HS-27A (cell line): Measurements from ENCODE around the gene SLC15A3.

Experiments used
- DNase-seq: peaks from one replicate; pipeline ENCODE4 v3.0.0-alpha.2; 2012; ENCODE audit warnings: low read depth, missing footprints

SLC15A3 gene

DNA sequence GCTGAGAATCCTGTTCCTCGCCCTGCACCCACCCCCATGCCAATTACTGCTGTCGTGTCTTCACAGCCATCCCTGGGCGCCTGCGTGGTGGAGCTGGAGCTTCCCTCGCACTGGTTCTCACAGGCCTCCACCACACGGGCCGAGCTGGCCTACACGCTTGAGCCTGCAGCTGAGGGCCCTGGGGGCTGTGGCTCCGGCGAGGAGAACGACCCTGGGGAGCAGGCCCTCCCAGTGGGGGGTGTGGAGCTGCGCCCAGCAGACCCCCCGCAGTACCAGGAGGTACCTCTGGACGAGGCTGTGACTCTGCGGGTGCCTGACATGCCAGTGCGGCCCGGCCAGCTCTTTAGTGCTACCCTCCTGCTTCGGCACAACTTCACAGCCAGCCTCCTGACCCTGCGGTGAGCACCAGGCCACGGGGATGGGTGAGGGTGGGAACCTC is 23.4 kb downstream of the SLC15A3 start:
- no peak for DNase-seq

DNA sequence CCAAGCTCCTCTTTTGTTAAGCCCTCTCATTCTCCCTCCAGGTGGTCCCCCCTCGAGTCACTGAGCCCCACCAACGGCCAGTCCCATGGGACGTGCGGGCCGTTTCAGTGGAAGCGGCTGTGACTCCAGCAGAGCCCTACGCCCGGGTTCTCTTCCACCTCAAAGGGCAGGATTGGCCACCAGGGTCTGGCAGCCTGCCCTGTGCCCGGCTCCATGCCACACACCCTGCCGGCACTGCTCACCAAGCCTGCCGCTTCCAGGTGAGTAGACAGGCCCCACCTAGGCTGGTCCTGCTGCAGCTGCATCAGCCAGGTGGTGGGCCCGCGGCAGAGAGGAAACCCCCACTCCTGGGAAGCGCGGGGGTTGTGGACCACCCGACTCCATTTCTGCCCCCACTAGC is 24.4 kb downstream of the SLC15A3 start:
- DNase-seq: no peak

DNA sequence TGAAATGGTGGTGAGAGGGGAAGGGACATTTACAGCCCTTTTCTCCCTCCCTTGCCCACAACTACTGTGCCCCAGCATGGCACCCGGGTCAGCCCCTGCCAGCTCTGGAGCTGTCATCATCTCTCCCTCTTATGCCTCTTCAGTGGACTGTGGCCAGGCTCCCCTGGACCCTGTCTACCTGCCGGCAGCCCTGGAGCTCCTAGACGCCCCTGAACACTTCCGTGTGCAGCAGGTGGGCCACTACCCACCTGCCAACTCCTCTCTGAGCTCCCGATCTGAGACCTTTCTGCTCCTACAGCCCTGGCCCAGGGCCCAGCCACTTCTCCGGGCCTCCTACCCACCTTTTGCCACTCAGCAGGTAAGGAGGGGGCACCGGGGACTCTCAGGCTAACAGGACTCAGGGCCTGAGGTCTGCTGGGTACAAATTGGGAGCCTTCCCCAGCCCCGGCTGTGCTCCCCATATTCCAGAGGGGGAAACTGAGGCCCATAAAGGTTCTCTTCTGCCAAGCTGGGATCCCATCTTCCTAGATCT is 24.8 kb downstream of the SLC15A3 start:
- no peak for DNase-seq

DNA sequence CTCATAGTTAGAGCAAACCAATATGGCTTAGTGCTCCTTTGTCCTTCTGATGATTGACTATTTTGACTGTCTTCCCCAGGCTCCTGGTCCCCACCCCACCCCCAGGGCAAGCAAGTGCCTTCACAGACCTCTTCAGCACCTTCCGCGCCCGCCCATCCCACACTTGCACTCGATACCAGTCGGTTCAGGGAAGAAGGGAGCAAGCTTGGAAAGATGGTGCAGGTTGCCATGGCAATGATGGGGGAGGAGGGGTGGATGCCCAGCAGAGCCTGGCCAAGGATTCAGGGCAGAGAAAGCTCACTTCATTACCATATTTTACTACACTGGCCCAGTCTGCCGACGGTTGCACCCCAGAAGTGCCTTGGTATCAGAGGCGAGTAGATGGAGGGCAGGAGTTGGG is 25.5 kb downstream of the SLC15A3 start:
- DNase-seq: no peak

DNA sequence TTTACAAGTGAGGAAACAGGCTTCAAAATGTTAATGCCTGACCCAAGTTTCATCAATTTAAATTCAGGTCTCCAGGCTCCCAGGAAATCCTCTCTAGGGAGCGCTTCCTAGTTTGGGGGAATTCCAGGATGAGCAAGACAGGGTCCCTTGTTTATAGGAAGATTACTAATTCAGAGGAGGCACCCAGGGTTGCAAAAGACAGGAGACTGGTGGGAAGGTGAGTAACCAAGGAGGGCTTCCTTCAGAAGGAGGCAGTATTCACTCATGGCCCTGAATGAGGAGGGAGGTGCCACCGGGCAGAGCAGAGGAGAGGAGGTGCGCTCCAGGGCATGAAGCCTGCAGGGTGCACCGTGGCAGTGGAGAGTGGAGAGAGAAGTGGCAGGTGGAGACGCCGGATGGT is 26.1 kb downstream of the SLC15A3 start:
- DNase-seq: no peak

DNA sequence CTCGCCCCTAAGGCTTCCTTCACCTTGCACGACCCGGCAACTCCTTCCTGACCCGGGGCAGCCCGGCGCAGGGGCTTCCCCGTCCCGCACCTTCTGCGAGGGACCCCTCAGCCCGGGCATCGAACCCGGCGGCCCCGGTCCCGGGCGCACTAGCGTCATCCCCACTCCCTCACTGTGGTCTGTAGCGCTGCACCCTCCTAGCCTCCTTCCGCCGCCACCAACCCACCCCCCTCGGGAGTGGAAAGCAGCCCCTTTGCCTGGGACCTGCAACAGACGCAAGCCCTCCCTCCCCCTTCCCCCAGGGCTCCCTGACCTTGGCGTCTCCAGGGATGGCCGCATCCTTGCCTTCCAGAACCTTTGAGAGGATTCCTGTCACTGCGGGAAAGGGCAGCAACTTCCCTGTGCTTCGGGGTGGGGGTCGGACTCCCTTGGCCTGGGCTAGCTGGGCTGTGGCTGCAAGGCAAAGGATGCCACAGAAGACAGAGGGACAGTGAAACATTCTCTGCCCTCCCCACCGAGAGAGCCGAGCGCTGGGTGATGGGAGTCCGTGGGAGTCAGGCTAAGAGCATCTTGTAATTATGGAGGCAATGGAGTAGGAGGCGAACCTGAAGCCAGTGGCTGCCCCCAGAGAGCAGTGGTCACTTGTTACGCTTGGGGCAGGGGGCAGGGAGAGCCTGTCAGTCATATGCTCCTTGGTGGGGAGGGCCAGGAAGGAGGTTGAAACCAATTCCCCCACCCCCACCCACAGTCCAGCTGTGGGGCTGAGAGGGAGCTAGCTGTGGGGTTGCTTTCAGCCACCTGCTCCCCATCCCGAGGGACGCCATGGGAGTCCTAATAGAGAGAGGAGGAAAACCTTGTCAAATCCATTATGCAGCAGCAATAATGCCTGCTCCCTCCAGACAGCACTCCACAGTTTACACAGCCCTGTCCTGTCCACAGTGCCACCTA is 26.8 kb downstream of the SLC15A3 start:
- no peak for DNase-seq

DNA sequence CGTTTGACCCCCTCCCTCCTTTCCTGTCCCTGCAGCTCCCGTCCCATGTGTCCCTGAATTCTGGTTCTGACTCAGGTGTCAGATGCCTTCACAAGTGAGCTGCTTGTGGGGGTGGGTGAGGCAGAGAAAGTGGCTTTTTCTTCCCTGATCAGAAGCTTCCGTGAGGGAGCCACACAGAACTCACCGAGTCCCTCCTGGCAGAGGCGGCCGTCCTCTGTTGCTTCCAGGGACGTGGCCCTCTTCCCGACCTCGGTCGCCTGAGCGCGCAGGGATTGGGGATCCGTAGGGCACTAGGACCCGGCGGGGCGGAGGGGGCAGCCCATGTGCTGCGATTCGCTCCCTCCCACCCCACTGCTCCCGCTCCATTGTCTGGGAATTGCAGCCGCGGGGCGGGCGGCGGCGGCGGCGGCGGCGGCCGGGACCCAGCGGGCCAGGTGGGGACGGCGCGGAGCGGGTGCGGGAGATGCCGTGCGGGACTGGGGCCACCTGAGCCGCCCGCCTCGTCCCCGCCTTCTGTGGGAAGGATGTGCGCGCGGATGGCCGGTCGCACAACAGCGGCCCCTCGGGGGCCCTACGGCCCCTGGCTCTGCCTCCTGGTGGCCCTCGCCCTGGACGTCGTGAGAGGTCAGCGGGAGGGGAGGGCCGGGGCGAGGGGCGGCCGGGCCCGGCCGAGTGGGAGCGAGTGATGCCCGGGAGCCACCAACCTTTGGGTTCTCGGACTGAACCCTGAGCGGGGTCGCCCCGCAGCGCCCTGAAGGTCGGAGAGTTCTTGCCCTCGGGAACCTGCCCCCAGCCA is 27.7 kb downstream of the SLC15A3 start, which contains the start of gene TMEM132A:
TSS of gene TMEM132A (plus strand) at position 351 of the 796 bp plus-strand sequence. CDS start at position 525, 174 bp downstream.
- no peak for DNase-seq

DNA sequence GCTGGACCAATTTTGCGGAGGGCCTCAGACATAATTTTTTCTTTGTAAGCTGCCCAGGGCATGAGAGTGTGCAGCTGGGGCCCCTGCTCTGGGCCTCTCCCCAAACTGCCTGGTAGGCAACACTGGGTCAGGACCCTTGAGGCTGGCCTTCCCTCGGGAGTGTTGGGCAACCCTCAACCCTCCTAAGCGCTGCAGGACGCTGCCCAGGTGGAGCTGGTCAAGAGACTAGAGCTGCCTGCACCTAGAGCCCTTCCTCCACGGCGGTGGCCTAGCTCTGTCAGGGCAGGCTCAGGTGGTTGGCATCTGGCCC is 28.2 kb downstream of the SLC15A3 start:
- DNase-seq: no peak

DNA sequence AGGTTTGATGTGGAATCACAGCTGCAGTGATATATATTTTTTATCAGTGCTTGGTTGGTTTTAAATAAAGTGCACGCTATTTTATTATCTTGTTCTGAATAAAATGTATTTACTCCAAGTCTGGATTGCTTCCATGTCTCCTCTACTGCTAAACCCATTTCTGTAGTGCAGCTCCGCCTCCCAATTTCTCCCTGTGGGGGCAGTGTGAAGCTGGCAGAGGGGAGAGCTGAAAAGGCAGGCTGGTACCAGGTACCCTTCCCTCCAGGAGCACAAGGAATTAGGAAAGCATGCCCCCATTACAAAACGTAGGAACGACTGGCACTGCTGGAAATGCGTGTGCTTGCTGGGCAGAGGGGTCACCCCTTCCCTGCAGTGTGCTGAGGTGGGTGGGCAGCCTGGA is 28.6 kb downstream of the SLC15A3 start:
- DNase-seq: no peak

DNA sequence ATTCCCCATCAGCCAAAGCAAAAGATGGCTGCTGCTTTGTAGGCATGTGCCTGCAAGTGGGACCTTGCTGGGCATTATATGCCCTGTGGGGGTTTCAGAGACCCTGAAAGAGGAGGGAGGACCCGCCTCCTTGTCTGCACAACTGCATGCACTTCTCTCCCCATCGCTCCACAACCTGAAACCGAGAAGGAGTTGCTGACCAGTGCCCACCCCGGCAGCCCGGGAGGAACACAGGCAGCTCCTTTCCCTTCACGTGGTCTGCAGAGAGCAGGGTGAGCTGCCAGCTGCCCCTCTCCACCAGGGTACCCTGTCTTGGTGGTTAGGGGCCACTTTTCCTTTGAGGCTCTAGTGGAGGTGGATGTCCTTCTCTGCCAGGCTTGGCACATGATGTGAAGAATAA is 29.1 kb downstream of the SLC15A3 start:
- no peak for DNase-seq

DNA sequence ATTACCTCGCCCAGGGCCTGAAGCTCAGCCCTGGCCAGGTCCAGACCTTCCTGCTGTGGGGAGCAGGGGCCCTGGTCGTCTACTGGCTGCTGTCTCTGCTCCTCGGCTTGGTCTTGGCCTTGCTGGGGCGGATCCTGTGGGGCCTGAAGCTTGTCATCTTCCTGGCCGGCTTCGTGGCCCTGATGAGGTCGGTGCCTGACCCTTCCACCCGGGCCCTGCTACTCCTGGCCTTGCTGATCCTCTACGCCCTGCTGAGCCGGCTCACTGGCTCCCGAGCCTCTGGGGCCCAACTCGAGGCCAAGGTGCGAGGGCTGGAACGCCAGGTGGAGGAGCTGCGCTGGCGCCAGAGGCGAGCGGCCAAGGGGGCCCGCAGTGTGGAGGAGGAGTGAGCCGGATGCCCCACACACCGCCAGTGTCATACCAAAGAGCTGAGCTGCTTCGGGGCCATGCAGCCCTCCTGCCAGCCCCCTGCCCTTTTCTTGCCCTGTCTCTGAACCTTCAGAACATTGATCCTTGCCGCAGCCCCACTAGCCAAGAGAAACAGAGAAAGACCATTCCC is 30.1 kb downstream of the SLC15A3 start:
- no peak for DNase-seq

DNA sequence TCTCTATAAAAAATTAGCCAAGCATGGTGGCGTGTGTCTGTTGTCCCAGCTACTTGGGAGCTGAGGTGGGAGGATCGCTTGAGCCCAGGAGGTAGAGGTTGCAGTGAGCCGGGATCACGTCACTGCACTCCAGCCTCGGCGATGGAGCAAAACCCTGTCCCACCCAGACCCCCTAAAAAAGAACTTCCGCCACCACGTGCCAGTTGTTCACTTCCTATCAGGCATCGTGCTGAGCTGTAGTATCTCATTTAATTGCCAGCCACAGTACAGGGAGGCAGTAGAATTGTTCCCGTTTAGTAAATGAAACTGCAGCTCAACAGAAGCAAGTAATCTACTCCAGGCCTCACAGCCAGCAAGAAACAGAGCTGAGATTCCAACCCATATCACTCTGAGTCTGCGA is 30.7 kb downstream of the SLC15A3 start:
- DNase-seq: no peak

DNA sequence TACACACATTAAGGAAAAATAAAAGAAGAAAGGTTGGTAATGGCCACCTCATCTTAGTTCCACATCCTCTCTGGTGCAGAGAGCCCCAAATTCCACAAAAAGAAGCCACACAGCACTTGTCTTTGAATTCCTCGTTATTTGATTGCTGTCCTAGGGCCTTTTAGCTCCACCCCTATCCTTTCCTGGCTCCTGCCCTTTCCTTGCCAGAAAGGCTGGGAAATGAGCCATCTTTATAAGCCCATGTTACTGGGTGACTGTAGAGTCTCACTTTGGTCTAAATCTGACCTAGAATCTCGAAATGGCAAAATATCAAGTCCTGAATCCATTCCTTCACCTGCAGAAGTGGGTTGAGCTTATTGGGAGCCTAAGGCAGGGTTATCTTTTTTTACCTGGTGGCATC is 32.0 kb downstream of the SLC15A3 start:
- no peak for DNase-seq

DNA sequence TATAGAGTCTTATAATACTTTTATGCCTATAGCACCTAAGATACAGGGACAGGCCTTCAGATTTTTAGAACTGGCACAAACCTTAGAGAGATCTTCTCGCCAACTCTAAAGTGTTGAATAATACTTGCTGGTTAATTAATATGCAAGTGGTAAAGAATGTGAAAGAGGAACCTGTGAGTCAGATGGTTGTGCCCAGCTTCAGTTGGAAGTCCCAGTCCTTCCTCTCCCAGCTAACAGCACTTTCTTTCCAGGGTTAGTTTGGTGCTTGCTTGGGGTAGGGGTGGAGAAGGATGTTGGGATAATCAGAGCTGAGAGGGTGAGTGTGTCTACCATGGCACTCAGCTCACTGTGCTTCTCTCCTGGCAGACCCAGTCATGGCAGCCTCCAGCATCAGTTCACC is 32.7 kb downstream of the SLC15A3 start:
- DNase-seq: no peak

DNA sequence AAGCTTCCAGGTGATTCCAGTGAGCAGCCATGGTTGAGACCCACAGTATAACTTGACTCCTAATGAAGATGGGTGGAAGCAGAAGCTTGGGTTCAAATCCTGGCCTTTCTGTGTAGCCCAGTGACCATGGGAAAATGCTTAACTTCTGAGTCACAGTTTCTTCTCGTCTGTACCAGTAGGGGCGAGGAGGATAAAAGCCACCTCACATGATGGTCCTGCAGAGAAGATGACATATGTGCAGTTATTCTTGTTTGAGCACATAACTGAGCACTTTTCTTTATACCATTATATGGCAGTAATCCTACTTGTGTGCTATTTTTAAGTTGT is 33.1 kb downstream of the SLC15A3 start:
- no peak for DNase-seq

DNA sequence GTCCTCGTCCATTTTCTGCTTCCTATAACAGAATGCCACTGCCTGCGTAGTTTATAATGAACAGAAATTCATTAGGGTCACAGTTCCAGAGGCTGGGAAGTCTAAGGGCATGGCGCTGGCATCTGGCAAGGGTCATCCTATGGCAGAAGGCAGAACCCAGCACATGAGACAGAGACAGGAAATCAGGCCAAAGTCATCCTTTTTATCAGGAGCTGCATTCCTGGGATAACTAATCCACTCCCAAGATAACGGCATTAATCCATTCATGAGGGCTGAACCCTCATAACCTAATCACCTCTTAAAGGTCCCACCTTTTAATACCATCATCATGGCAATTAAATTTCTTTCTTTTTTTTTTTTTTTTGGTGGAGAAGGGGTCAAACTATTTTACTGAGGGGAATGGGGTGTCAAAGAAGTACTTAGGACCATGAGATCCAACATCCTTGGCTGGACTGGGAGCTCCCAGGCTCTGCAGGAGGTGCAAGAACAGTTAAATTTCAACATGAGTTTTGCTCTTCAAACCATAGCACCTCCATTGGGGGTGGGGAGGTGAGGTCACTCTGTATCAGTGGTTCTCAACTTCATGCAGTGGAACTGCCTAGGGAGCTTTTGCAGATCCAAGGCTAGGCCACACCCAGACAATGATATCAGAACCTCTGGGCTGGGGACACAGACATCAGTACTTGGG is 33.6 kb downstream of the SLC15A3 start:
- no peak for DNase-seq

DNA sequence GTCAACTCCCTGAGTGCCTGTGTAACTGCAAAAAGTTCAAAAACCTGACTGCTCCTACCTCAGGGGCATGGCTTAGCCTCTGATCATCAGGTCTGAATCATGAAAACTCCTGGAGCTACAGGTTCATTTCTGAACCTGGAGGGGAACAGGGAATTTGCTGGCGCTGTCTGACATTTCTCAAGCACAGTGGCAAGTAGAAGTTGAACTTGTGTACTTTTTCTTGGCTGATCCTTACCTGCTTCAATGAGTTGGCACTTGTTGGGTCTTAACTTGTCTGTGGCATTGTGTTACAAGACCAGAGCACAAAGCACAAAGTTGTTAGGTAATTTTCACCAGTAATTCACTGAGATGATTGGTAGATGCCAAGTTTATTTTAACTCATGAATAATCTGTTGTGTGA is 34.7 kb downstream of the SLC15A3 start:
- DNase-seq: no peak

DNA sequence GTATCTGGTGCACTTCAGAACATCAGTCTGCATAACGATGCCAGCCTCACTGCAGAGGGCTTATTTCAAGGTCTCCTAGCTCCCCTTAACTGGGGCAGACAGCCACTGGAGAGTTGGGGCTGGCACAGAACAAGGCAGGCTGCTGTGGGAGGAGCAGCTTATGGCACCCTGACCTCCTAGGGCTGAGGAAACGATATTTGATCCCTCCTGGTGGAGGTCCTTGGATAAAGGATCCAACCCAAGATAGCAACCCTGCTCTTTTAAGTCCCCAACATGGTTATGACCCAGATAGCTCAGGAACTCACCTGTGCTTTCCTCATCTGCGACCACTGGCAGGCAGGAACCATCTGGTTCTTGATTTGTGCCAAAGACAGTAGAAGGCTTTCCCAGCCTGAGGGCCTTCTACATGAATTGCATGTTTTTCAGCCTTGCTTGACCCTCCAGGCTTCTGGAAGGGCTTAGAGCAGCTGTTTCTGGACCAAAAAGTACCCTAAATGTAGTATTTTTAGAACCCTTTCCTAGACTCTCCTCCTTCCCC is 35.2 kb downstream of the SLC15A3 start:
- DNase-seq: no peak

DNA sequence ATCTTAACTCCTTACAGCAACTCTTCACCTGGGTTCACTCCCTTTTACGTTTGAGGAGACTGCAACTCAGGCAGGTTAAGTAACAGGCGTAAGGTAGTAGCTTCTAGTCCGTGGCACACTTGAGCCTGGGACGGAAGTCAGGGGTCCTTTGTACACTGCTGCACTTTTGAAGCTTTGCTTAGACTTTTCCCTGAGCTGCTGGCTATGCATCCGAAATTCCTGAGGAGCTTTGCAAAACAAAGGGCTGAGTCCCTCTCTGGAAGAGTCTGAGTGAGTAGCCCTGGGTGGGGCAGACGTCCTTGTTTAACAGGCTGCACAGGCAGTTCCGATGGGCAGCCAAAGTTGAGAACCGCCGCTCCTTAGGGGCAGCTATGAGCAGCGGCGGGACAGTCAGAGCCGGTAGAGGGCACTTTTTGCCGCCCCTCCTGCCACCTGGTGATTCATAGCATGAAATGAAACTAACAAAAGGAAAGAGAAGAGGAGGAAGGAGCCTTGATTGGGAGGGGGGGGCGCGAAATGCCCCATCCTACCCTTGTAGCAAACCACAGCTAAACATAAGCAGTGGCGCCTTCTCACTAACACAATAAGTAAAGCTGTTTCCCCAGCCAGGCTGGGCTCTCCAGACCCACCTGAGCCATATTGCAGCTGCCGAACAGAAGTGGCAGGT is 36.6 kb downstream of the SLC15A3 start:
- DNase-seq: no peak

DNA sequence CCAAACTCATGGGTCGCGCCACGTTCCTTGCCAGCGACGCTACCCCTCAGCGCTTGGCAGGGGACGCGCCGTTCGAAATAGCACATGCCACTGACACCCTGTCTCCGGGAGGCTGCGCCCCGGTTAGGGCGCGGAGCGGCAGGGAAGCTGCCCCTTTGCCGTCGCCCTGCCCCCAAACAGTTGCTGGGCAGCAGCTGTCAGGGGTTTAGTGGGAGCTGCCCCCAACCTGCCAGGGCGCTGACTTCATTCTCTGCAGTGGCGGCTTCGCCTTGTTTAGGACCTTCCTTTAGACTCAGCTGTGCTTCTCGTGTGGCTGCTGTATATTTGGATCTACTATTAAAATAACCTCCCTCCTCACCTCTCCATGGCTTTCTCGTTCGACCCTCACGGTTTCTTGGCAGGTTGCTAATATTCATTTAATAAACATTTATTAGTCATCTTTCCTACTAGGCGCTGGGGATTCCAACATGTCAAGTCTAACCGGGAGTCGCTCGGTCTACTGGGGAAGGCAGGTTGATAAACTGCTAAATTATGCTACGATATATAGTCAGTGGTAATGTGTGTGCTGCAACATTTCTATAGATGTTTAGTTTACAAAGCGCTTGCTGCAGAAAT is 37.2 kb downstream of the SLC15A3 start:
- no peak for DNase-seq
